D721Med (cell line): ENCODE measurements around the gene GREM2.

Source experiments
- DNase-seq: peaks from one replicate; pipeline ENCODE4 v3.0.0; 2011; ENCODE audit warnings: low spot score; ENCODE audit not compliant: insufficient read length
- FAIRE-seq: peaks from 2 replicates; lab custom pipeline; 2011; peaks lifted over from hg19 to GRCh38; lab: Jason Lieb, UNC
- CTCF ChIP-seq: IDR thresholded peaks from 2 replicates; pipeline ENCODE4 v1.5.1; 2012; ENCODE audit warnings: mild to moderate bottlenecking, control low read depth; ENCODE audit not compliant: insufficient read depth; ENCODE audit errors: missing control alignments

GREM2 gene

GRCh38 chr1:240611228-240611618, 732 bp downstream of the GREM2 start:
- DNase-seq = no peak
- no peak for TF ChIP-seq CTCF
- peak; percentile 89 for FAIRE-seq

- peak; percentile 46 for FAIRE-seq
Measured at GRCh38 chr1:240610636-240611035, 1.3 kb downstream of the GREM2 start.

GRCh38 chr1:240609527-240610060, 2.4 kb downstream of the GREM2 start:
- no peak for DNase-seq
- TF ChIP-seq CTCF = no peak
- peak; percentile 64 for FAIRE-seq

More at GRCh38 chr1:240610636-240611035, 1.3 kb downstream of the GREM2 start:
- DNase-seq = no peak
- TF ChIP-seq CTCF = no peak

- FAIRE-seq = peak; percentile 91
- DNase-seq = no peak
- TF ChIP-seq CTCF = peak; percentile 59
Measured at GRCh38 chr1:240608707-240609106, 3.2 kb downstream of the GREM2 start.

GRCh38 chr1:240607006-240607405, 4.9 kb downstream of the GREM2 start:
- DNase-seq (no peak), FAIRE-seq (no peak)
- no peak for TF ChIP-seq CTCF

- FAIRE-seq (no peak), DNase-seq (no peak)
- TF ChIP-seq CTCF = no peak
Measured at GRCh38 chr1:240602189-240602588, 9.8 kb downstream of the GREM2 start.

- no peak for TF ChIP-seq CTCF
- DNase-seq (no peak), FAIRE-seq (no peak)
Measured at GRCh38 chr1:240599830-240600229, 12.1 kb downstream of the GREM2 start.
